Adipose tissue (tissue), 3 donors: ENCODE measurements around the gene MTA3. TPM values are rescaled to one million over a fixed set of nuclear protein-coding genes. Genes with fewer than 3 reads are reported as not detected.
"Not testable (repeated sequence)": the region's sequence is repeated elsewhere in the genome, so short reads cannot be mapped to it uniquely, and the experiment has no call there.

Experiments
- H3K27ac ChIP-seq: one replicate; pipeline ENCODE4 v1.5.1; 2013; ENCODE audit warnings: low read depth, low read length
- WGBS, 3 donors: extraction: QIAGEN DNeasy Blood & Tissue Kit; methylation state at CpG; one replicate each; pipeline ENCODE4 v1.1.7; 2013; 5-methylcytosine and 5-hydroxymethylcytosine counted together
- polyA plus RNA-seq, 3 donors: library from polyadenylated mRNA; stranded (reverse); fragments of 200-250 nt; gene quantifications; one replicate each; pipeline ENCODE4 v1.2.3, GENCODE V29; 2013
- donor health status: healthy with polysubstance abuse.
- donor health status: Bipolar disorder and iron deficiency.
- donor health status: healthy.

MTA3 gene
- polyA plus RNA-seq, 3 donors: 17.2 to 28.3 (median 20.0) TPM

DNA sequence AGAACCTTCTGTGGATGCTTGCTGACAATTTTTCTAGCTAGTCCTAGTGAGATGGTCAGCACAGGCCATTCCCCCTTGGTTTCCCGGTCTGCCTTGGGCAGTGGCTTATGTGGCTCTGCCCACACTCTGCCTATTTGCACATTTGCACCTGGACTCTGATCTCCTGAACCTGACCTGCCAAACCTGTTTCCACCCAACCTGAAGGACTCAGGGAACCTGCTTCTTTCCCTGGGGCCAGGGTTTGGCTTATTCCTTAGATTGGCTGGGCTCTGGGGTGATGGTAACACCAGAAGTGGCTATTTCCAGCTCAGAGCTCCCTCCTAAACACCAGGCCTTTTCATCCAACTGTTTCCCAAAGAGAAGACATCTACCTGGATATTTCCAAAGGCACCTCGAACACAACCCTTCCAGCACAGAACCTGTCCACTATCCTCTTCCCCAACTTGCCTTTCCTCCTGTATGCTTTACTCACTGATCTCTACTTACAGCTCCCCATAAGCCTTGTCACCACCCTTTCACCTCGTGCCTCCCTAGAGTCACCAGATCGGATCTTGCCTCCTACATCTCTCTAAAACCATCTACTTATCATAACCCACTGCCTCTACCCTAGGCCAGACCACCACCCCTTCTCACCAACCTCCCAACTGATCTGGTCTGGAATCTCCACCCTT, 5.8 kb upstream of the MTA3 start:
- 57 to 93% (median 82%) methylated on average over 4 of the region's 4 CpGs for WGBS, 3 donors
- H3K27ac ChIP-seq: no peak overlapping the region

DNA sequence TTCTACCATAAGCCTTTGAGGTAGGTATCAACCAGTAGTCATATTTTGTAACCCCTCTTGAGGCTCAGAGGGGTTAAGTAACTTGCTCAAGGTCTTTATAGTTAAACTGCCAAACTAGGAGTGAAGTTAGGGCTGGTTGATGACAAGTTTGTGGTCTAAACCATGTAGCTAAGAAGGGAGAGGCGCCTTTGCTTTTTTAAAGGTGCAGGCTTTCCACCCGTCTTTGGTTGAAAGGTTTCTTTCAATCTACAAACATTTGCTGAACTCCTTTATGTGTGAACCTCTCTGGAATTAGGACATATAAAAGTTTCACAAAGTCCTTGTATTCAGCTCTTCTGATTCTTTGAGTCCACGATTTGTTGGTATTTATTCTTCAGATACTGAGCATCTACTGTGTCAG, 2.4 kb upstream of the MTA3 start:
- 83 to 90% (median 89%) methylated on average over 3 of the region's 3 CpGs for WGBS, 3 donors
- H3K27ac ChIP-seq: no peak overlapping the region

DNA sequence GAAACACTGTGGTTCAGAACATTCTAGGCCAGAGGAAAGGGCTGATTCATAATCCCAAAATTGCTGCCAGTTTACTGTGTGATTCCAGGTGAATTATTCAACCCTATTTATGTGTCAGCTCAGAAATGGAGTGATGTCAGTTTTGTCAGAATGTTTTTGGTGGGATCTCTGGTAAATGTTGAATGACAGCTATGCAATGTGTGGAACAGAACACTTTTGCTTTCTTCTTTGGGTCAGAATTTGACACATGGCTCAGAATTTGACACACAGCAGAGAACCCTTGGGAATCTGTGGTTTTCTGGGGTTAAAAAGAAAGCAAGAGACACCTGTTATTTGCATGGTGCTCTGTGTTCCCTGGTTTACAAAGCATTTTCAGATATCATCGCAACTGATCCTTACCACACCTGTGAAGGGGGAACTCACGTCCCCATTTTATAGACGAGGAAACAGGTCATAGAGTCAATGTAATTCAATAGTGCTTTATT, 1.6 kb upstream of the MTA3 start:
- WGBS, 3 donors: 61 to 91% (median 81%) methylated on average over 3 of the region's 3 CpGs
- H3K27ac ChIP-seq: no peak overlapping the region

- WGBS, 3 donors: 50 to 62% (median 52%) methylated on average over 7 of the region's 7 CpGs
- no peak overlapping the region for H3K27ac ChIP-seq
Observed at GRCh38 chr2:42567364-42567763, 1.1 kb upstream of the MTA3 start.

- 27 to 67% (median 51%) methylated on average over 12 of the region's 12 CpGs for WGBS, 3 donors
- H3K27ac ChIP-seq: no peak overlapping the region
Observed at GRCh38 chr2:42567806-42568400, 529 bp upstream of the MTA3 start.

- H3K27ac ChIP-seq: no peak overlapping the region
- WGBS, 3 donors: 2 to 11% (median 10%) methylated on average over 14 to 20 of the region's 20 CpGs
Observed at GRCh38 chr2:42569116-42569711, 782 bp downstream of the MTA3 start.

DNA sequence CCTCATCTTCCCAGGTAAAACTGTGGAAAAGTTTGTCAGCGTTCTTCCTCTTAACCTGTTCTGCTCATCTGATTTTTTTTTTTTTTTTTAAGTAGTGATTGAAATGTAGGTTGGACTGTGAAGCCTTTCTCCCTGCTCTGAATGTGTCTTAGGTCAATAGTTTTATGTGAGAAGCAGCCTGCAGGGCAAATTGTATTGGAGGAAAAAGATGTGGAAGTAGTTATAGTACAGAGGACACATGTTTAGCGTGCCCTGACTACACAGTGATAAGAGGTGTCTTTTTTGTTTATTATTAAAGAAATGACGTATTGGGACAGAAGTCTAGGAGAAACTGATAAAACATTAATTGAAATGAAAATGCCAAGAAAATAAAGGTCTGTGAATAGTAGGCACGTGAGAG, 1.5 kb downstream of the MTA3 start:
- 26 to 70% (median 58%) methylated on average over 4 of the region's 4 CpGs for WGBS, 3 donors
- H3K27ac ChIP-seq: no peak overlapping the region

GRCh38 chr2:42572297-42573081, 4.1 kb downstream of the MTA3 start:
- no peak overlapping the region for H3K27ac ChIP-seq
- 85 to 93% (median 88%) methylated on average over 10 of the region's 10 CpGs for WGBS, 3 donors

DNA sequence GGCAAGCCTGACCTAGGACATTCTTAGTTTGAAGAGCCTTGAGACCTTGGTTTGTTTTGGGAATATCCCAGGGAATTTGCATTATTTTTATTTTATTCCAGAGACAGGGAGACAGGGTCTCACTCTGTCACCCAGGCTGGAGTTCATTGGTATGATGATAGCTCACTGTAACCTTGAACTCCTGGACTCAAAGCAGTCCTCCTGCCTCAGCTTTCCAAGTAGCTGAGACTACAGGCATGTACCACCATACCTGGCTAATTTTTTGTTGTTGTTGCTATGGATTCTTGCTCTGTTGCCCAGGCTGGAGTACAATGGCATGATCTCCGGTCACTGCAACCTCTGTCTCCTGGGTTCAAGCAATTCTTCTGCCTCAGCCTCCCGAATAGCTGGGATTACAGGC, 4.8 kb downstream of the MTA3 start:
- WGBS, 3 donors: 93 to 98% (median 94%) methylated on average over 2 of the region's 2 CpGs
- no peak overlapping the region for H3K27ac ChIP-seq

GRCh38 chr2:42575458-42576064, 7.1 kb downstream of the MTA3 start:
- H3K27ac ChIP-seq: no peak overlapping the region
- 87 to 92% (median 91%) methylated on average over 3 of the region's 3 CpGs for WGBS, 3 donors

GRCh38 chr2:42578621-42579020, 10.2 kb downstream of the MTA3 start:
- H3K27ac ChIP-seq: no peak overlapping the region
- 79 to 90% (median 86%) methylated on average over 2 of the region's 2 CpGs for WGBS, 3 donors

GRCh38 chr2:42581257-42581656, 12.8 kb downstream of the MTA3 start:
- H3K27ac ChIP-seq: no peak overlapping the region
- 97 to 99% (median 99%) methylated on average over 5 to 6 of the region's 6 CpGs for WGBS, 3 donors

DNA sequence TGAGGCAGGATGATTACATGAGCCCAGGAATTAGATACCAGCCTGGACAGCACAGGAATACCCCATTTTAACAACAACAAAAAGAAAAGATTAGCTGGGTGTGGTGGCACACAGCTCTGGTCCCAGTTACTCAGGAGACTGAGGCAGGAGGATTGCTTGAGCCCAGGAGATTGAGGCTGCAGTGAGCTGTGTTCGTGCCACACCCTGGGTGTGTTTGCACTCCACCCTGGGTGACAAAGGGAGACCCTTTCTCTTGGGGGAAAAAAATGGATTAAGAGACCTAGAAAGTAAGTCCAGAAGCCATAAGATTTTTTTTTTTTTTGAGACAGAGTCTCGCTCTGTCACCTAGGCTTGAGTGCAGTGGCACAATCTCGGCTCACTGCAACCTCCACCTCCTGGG, 16.2 kb downstream of the MTA3 start:
- 98 to 100% (median 100%) methylated on average over 3 of the region's 3 CpGs for WGBS, 3 donors
- not testable (repeated sequence) for H3K27ac ChIP-seq

DNA sequence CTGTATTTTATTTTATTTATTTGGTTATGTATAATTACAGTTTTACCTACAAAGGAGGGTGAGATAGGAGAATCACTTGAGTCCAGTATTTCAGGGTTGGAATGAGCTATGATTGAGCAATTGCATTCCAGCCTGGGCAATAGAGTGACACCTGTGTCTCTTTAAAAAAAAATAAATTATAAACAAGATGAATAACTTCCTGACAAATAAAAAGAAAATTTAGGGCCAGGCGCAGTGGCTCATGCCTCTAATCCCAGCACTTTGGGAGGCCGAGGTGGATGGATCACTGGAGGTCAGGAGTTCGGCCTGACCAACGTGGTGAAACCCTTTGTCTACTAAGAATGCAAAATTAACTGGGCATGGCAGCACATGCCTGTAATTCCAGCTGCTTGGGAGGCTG, 17.3 kb downstream of the MTA3 start:
- WGBS, 3 donors: 87 to 95% (median 88%) methylated on average over 4 of the region's 4 CpGs
- H3K27ac ChIP-seq: no peak overlapping the region

GRCh38 chr2:42587526-42588117, 19.2 kb downstream of the MTA3 start:
- no peak overlapping the region for H3K27ac ChIP-seq
- 94 to 98% (median 97%) methylated on average over 4 of the region's 4 CpGs for WGBS, 3 donors

GRCh38 chr2:42588121-42588520, 19.7 kb downstream of the MTA3 start:
- 96 to 100% (median 98%) methylated on average over 1 of the region's 1 CpG for WGBS, 3 donors
- no peak overlapping the region for H3K27ac ChIP-seq

DNA sequence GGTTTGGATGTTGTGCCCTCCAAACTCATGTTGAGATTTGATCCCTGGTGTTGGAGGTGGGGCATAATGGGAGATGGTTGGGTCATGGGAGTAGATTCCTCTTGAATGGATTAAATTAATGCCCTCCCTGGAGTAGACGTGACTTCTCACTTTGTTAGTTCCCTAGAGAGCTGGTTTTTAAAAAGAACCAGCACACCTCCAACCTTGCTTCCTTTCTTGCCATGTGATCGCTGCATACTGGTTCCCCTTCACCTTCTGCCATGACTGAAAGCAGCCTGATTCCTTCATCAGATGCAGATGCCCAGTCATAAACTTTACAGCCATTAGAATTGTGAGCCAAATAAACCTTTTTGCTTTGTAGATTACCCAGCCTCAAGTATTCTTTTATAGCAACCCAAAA, 21.7 kb downstream of the MTA3 start:
- no peak overlapping the region for H3K27ac ChIP-seq
- 72 to 88% (median 84%) methylated on average over 2 of the region's 2 CpGs for WGBS, 3 donors

GRCh38 chr2:42593282-42593681, 24.9 kb downstream of the MTA3 start:
- H3K27ac ChIP-seq: no peak overlapping the region
- 86 to 96% (median 94%) methylated on average over 5 of the region's 5 CpGs for WGBS, 3 donors
